ENCODE data around the gene ABI3BP.
"Not testable (repeated sequence)": the region's sequence is repeated elsewhere in the genome, so short reads cannot be mapped to it uniquely, and the experiment has no call there.

Gene ABI3BP

GRCh38 chr3:101027286-101027685, 34.1 kb upstream of the ABI3BP start:
- no peak for TF ChIP-seq CTCF (IDR thresholded peaks at IDR 0.05; ENCODE audit: low read depth, low read length, missing control alignments)
- in situ Hi-C loops (cut with HindIII; ENCODE audit: low sequenced_read_pairs) = no loop called here
- H3K4me3 ChIP-seq (ENCODE audit: low read depth, low read length) = no peak overlapping the region
- DNase-seq (ENCODE audit: low read depth) = no peak

GRCh38 chr3:101026881-101027280, 33.7 kb upstream of the ABI3BP start:
- in situ Hi-C loops (cut with HindIII; ENCODE audit: low sequenced_read_pairs) = no loop called here
- DNase-seq (ENCODE audit: low read depth) = no peak
- TF ChIP-seq CTCF (IDR thresholded peaks at IDR 0.05; ENCODE audit: low read depth, low read length, missing control alignments) = no peak
- H3K4me3 ChIP-seq (ENCODE audit: low read depth, low read length) = no peak overlapping the region

GRCh38 chr3:101026244-101026643, 33.0 kb upstream of the ABI3BP start:
- TF ChIP-seq CTCF (IDR thresholded peaks at IDR 0.05; ENCODE audit: low read depth, low read length, missing control alignments) = no peak
- DNase-seq (ENCODE audit: low read depth) = no peak
- in situ Hi-C loops (cut with HindIII; ENCODE audit: low sequenced_read_pairs) = no loop called here
- no peak overlapping the region for H3K4me3 ChIP-seq (ENCODE audit: low read depth, low read length)

- in situ Hi-C loops (cut with HindIII; ENCODE audit: low sequenced_read_pairs) = no loop called here
- no peak overlapping the region for H3K4me3 ChIP-seq (ENCODE audit: low read depth, low read length)
- TF ChIP-seq CTCF (IDR thresholded peaks at IDR 0.05; ENCODE audit: low read depth, low read length, missing control alignments) = no peak
- no peak for DNase-seq (ENCODE audit: low read depth)
Observed at GRCh38 chr3:101020351-101021015, 27.3 kb upstream of the ABI3BP start.

- no peak for DNase-seq (ENCODE audit: low read depth)
- in situ Hi-C loops (cut with HindIII; ENCODE audit: low sequenced_read_pairs) = no loop called here
- no peak overlapping the region for H3K4me3 ChIP-seq (ENCODE audit: low read depth, low read length)
- TF ChIP-seq CTCF (IDR thresholded peaks at IDR 0.05; ENCODE audit: low read depth, low read length, missing control alignments) = no peak
Observed at GRCh38 chr3:101017017-101017416, 23.8 kb upstream of the ABI3BP start.

GRCh38 chr3:101012312-101012711, 19.1 kb upstream of the ABI3BP start:
- DNase-seq (ENCODE audit: low read depth); in situ Hi-C loops (cut with HindIII; ENCODE audit: low sequenced_read_pairs); H3K4me3 ChIP-seq (ENCODE audit: low read depth, low read length): not testable (repeated sequence)

- no peak for DNase-seq (ENCODE audit: low read depth)
- TF ChIP-seq CTCF (IDR thresholded peaks at IDR 0.05; ENCODE audit: low read depth, low read length, missing control alignments) = no peak
- no peak overlapping the region for H3K4me3 ChIP-seq (ENCODE audit: low read depth, low read length)
- in situ Hi-C loops (cut with HindIII; ENCODE audit: low sequenced_read_pairs) = no loop called here
Observed at GRCh38 chr3:101011136-101011535, 17.9 kb upstream of the ABI3BP start.

Measured in astrocyte of the cerebellum (primary cell).